ENCODE data around the gene GUCA1C. TPM values are rescaled to one million over a fixed set of nuclear protein-coding genes. Genes with fewer than 3 reads are reported as not detected.
A peak's percentile ranks its signal among the peaks of the same experiment; 100 is the strongest.

The GUCA1C gene
- total RNA-seq, 4 donors from 2014 or later = not detected

GRCh38 chr3:108940166-108940565 is 13.5 kb downstream of the GUCA1C start:
- DNase-seq = no peak
- Histone ChIP-seq H3K36me3 (no peaks in the 10 kb centered on the region), H3K4me1 (no peaks in the 10 kb centered on the region), H3K4me3 (no peak overlapping the region), H3K27me3 (no peaks in the 10 kb centered on the region), H3K9me3 (no peaks in the 10 kb centered on the region), H3K27ac (no peak overlapping the region)
- no peak for TF ChIP-seq POLR2A (IDR thresholded peaks at IDR 0.05)
- no peak for TF ChIP-seq CTCF (IDR thresholded peaks at IDR 0.05)
- 49 to 62% methylated on average over 4 of the region's 4 CpGs for WGBS, 2 donors
- intact Hi-C loops (cut with DNase I) = no loop called here

GRCh38 chr3:108936924-108937689 is 16.6 kb downstream of the GUCA1C start:
- H3K4me3 ChIP-seq = no peak overlapping the region
- 74 to 75% methylated on average over 8 of the region's 8 CpGs for WGBS, 2 donors
- no peaks in the 10 kb centered on the region for H3K4me1 ChIP-seq
- no peak for DNase-seq
- TF ChIP-seq POLR2A (IDR thresholded peaks at IDR 0.05) (no peak), CTCF (IDR thresholded peaks at IDR 0.05) (no peak)
- no peaks in the 10 kb centered on the region for H3K36me3 ChIP-seq
- no peak overlapping the region for H3K27ac ChIP-seq
- H3K9me3 ChIP-seq = no peaks in the 10 kb centered on the region
- no peaks in the 10 kb centered on the region for H3K27me3 ChIP-seq
- intact Hi-C loops (cut with DNase I) = no loop called here

GRCh38 chr3:108931035-108931434 is 22.6 kb downstream of the GUCA1C start:
- no peak for TF ChIP-seq POLR2A (IDR thresholded peaks at IDR 0.05)
- no peak for TF ChIP-seq CTCF (IDR thresholded peaks at IDR 0.05)
- H3K27ac ChIP-seq = no peak overlapping the region
- DNase-seq = no peak
- no peaks in the 10 kb centered on the region for H3K4me1 ChIP-seq
- no peaks in the 10 kb centered on the region for H3K27me3 ChIP-seq
- H3K9me3 ChIP-seq = no peaks in the 10 kb centered on the region
- H3K4me3 ChIP-seq = no peak overlapping the region
- no peaks in the 10 kb centered on the region for H3K36me3 ChIP-seq
- intact Hi-C loops (cut with DNase I) = no loop called here

- TF ChIP-seq POLR2A (IDR thresholded peaks at IDR 0.05) = no peak
- no peak for TF ChIP-seq CTCF (IDR thresholded peaks at IDR 0.05)
- intact Hi-C loops (cut with DNase I) = loop anchor here (5.0 kb wide), 1 partner anchor 257 kb away; no protein-coding TSS in a partner anchor
- H3K9me3 ChIP-seq = no peaks in the 10 kb centered on the region
These were observed 34.8 kb downstream of the GUCA1C start for GRCh38 chr3:108918866-108919265.

GRCh38 chr3:108914774-108915641 is 38.7 kb downstream of the GUCA1C start:
- DNase-seq = no peak
- no peak overlapping the region for H3K4me3 ChIP-seq
- 17 to 22% methylated on average over 6 of the region's 6 CpGs for WGBS, 2 donors

More at GRCh38 chr3:108918866-108919265, 34.8 kb downstream of the GUCA1C start:
- no peak overlapping the region for H3K4me3 ChIP-seq
- peaks cover 0 to 5% (median 0%) of the 10 kb centered on the region in 4 donors for H3K27me3 ChIP-seq
- 82 to 84% methylated on average over 3 of the region's 3 CpGs for WGBS, 2 donors
- H3K27ac ChIP-seq = no peak overlapping the region
- H3K4me1 ChIP-seq = no peaks in the 10 kb centered on the region
- DNase-seq = no peak
- no peaks in the 10 kb centered on the region for H3K36me3 ChIP-seq

More at GRCh38 chr3:108914774-108915641, 38.7 kb downstream of the GUCA1C start:
- peaks cover 0 to 5% (median 0%) of the 10 kb centered on the region in 4 donors for H3K27me3 ChIP-seq
- H3K4me1 ChIP-seq = no peaks in the 10 kb centered on the region
- intact Hi-C loops (cut with DNase I) = loop anchor here (5.0 kb wide), 1 partner anchor 253 kb away; no protein-coding TSS in a partner anchor
- TF ChIP-seq POLR2A (IDR thresholded peaks at IDR 0.05) = no peak
- peak; percentile 48 to 78 (median 70) for TF ChIP-seq CTCF (IDR thresholded peaks at IDR 0.05)
- no peaks in the 10 kb centered on the region for H3K36me3 ChIP-seq
- H3K9me3 ChIP-seq = no peaks in the 10 kb centered on the region
- no peak overlapping the region for H3K27ac ChIP-seq

Data from esophagus squamous epithelium (tissue), 5 donors.